H9 (cell line): ENCODE data around the gene NRP2. TPM values are rescaled to one million over a fixed set of nuclear protein-coding genes. Genes with fewer than 3 reads are reported as not detected.

ENCODE experiments used
- DNase-seq: peaks from one replicate; pipeline ENCODE4 v3.0.0-alpha.2; 2017
- H2AFZ ChIP-seq: one replicate; pipeline ENCODE4 v1.6.1; 2013; ENCODE audit warnings: mild to moderate bottlenecking, low read length, control low read depth, moderate library complexity
- H2AK5ac ChIP-seq: 2 replicates; pipeline ENCODE4 v1.6.1; 2013; ENCODE audit warnings: low read length, control low read depth, mixed read lengths; ENCODE audit not compliant: insufficient read length
- H2BK120ac ChIP-seq: one replicate; pipeline ENCODE4 v1.6.1; 2013; ENCODE audit warnings: low read depth, mild to moderate bottlenecking, low read length, control low read depth, inconsistent platforms; ENCODE audit not compliant: poor library complexity, severe bottlenecking
- H2BK12ac ChIP-seq: 2 replicates; pipeline ENCODE4 v1.6.1; 2013; ENCODE audit warnings: low read length, control low read depth, mixed read lengths, low read depth; ENCODE audit not compliant: insufficient read length
- H2BK15ac ChIP-seq: 2 replicates; pipeline ENCODE4 v1.6.1; 2013; ENCODE audit warnings: low read depth, low read length, control low read depth
- H2BK20ac ChIP-seq: one replicate; pipeline ENCODE4 v1.6.1; 2013; ENCODE audit warnings: low read depth, mild to moderate bottlenecking, low read length, control low read depth, inconsistent platforms; ENCODE audit not compliant: poor library complexity, severe bottlenecking
- H2BK5ac ChIP-seq: 2 replicates; pipeline ENCODE4 v1.6.1; 2013; ENCODE audit warnings: low read length, control low read depth, mixed read lengths; ENCODE audit not compliant: insufficient read length
- H3K14ac ChIP-seq: 2 replicates; pipeline ENCODE4 v1.6.1; 2013; ENCODE audit warnings: low read length, control low read depth; ENCODE audit not compliant: insufficient read depth
- H3K18ac ChIP-seq: 2 replicates; pipeline ENCODE4 v1.6.1; 2013; ENCODE audit warnings: low read depth, mild to moderate bottlenecking, mixed read lengths, low read length, control low read depth; ENCODE audit not compliant: insufficient read length
- H3K23ac ChIP-seq: 2 replicates; pipeline ENCODE4 v1.6.1; 2013; ENCODE audit warnings: low read length, control low read depth, mixed read lengths, low read depth; ENCODE audit not compliant: insufficient read length
- H3K23me2 ChIP-seq: 2 replicates; pipeline ENCODE4 v1.6.1; 2013; ENCODE audit warnings: low read depth, mild to moderate bottlenecking, mixed read lengths, low read length, control low read depth; ENCODE audit not compliant: insufficient read length, poor library complexity, severe bottlenecking
- H3K27ac ChIP-seq: 2 replicates; pipeline ENCODE4 v1.5.1; 2013; ENCODE audit warnings: low read length, control low read depth, mixed read lengths, low read depth; ENCODE audit not compliant: insufficient read length
- H3K27me3 ChIP-seq: 2 replicates; pipeline ENCODE4 v1.6.1; 2013; ENCODE audit warnings: low read length, control low read depth, inconsistent platforms; ENCODE audit not compliant: insufficient read depth
- H3K4ac ChIP-seq: 2 replicates; pipeline ENCODE4 v1.6.1; 2013; ENCODE audit warnings: low read depth, mild to moderate bottlenecking, control low read depth, inconsistent platforms, low read length, moderate library complexity
- H3K4me1 ChIP-seq: 2 replicates; pipeline ENCODE4 v1.6.1; 2013; ENCODE audit warnings: low read length, control low read depth, inconsistent platforms; ENCODE audit not compliant: insufficient read depth
- H3K4me2 ChIP-seq: 2 replicates; pipeline ENCODE4 v1.6.1; 2013; ENCODE audit warnings: low read length, control low read depth, mixed read lengths; ENCODE audit not compliant: insufficient read length, insufficient read depth
- H3K56ac ChIP-seq: 2 replicates; pipeline ENCODE4 v1.6.1; 2013; ENCODE audit warnings: low read depth, mild to moderate bottlenecking, mixed read lengths, low read length, control low read depth; ENCODE audit not compliant: insufficient read length
- H3K79me1 ChIP-seq: 2 replicates; pipeline ENCODE4 v1.6.1; 2013; ENCODE audit warnings: low read depth, mild to moderate bottlenecking, moderate library complexity, low read length, control low read depth, inconsistent platforms; ENCODE audit not compliant: insufficient read depth, poor library complexity, severe bottlenecking
- H3K79me2 ChIP-seq: 2 replicates; pipeline ENCODE4 v1.6.1; 2013; ENCODE audit warnings: low read length, control low read depth, inconsistent platforms; ENCODE audit not compliant: insufficient read depth
- H3K9ac ChIP-seq: 2 replicates; pipeline ENCODE4 v1.6.1; 2013; ENCODE audit warnings: low read length, control low read depth, mixed read lengths; ENCODE audit not compliant: insufficient read length; ENCODE audit errors: extremely low read depth
- H3K9me3 ChIP-seq: one replicate; pipeline ENCODE4 v1.6.1; 2013; ENCODE audit warnings: low read depth, low read length, inconsistent platforms; ENCODE audit not compliant: control insufficient read depth
- H3T11ph ChIP-seq: one replicate; pipeline ENCODE4 v1.6.1; 2013; ENCODE audit warnings: mild to moderate bottlenecking, low read length, control low read depth, inconsistent platforms
- H4K20me1 ChIP-seq: one replicate; pipeline ENCODE4 v1.6.1; 2013; ENCODE audit not compliant: control insufficient read depth, insufficient read length, insufficient read depth
- H4K5ac ChIP-seq: 2 replicates; pipeline ENCODE4 v1.6.1; 2013; ENCODE audit warnings: low read depth, mild to moderate bottlenecking, mixed read lengths, low read length, control low read depth; ENCODE audit not compliant: insufficient read length
- H4K8ac ChIP-seq: replicated peaks from 2 replicates; pipeline ENCODE4 v1.6.1; 2013; ENCODE audit warnings: low read length, control low read depth, mixed read lengths, low read depth; ENCODE audit not compliant: insufficient read length
- H4K91ac ChIP-seq: 2 replicates; pipeline ENCODE4 v1.6.1; 2013; ENCODE audit warnings: low read depth, mild to moderate bottlenecking, moderate library complexity, mixed read lengths, low read length, control low read depth; ENCODE audit not compliant: insufficient read length
- H3K27ac Mint-ChIP-seq, 3 experiments: 2 replicates in 2 of 3; 3 replicates in 1 of 3; pipeline ENCODE4 v1.8.0; 2020 to 2021; ENCODE audit warnings: mixed read lengths in 3 of 3, mild to moderate bottlenecking in 1 of 3, moderate library complexity in 1 of 3
- H3K27me3 Mint-ChIP-seq: 2 replicates; pipeline ENCODE4 v1.8.0; 2021; ENCODE audit warnings: low read depth, mild to moderate bottlenecking, moderate library complexity, mixed read lengths
- H3K36me3 Mint-ChIP-seq, 3 experiments: 2 replicates in 2 of 3; 3 replicates in 1 of 3; pipeline ENCODE4 v1.8.0; 2020 to 2021; ENCODE audit warnings: low read depth in 3 of 3, mixed read lengths in 3 of 3; ENCODE audit not compliant: insufficient read depth in 1 of 3
- H3K4me1 Mint-ChIP-seq, 2 experiments: 2 replicates each; pipeline ENCODE4 v1.8.0; 2020; ENCODE audit warnings: mixed read lengths in 2 of 2
- H3K4me3 Mint-ChIP-seq, 2 experiments: 2 replicates in 1 of 2; 3 replicates in 1 of 2; pipeline ENCODE4 v1.8.0; 2020 to 2021; ENCODE audit warnings: mild to moderate bottlenecking in 2 of 2, mixed read lengths in 2 of 2, moderate library complexity in 1 of 2
- H3K9me3 Mint-ChIP-seq, 2 experiments: 2 replicates in 1 of 2; 3 replicates in 1 of 2; pipeline ENCODE4 v1.8.0; 2020; ENCODE audit warnings: mild to moderate bottlenecking in 2 of 2, mixed read lengths in 2 of 2, moderate library complexity in 1 of 2
- CTCF ChIP-seq: fragments of 200-600 bp; sonication (generic); conservative IDR thresholded peaks from 3 replicates; pipeline ENCODE4 v1.8.0; 2021; ENCODE audit warnings: antibody characterized with exemption, mild to moderate bottlenecking
- WGBS: extraction: QIAGEN DNeasy Blood & Tissue Kit; methylation state at CpG from one replicate; pipeline ENCODE4 v1.1.7; 2013; ENCODE audit warnings: missing lambda C conversion rate, low lambda C conversion rate, mixed read lengths; ENCODE audit not compliant: insufficient read length; ENCODE audit errors: extremely low coverage; 5-methylcytosine and 5-hydroxymethylcytosine counted together
- total RNA-seq: library from RNA; stranded (reverse); gene quantifications from 2 replicates; pipeline ENCODE4 v1.2.1, GENCODE V29; 2021

NRP2 gene
- total RNA-seq, 1 experiment from 2014 or later, result 19.7 TPM

- WGBS, result no CpG with 5 or more reads among the region's 16 CpGs
- Histone ChIP-seq H2BK20ac (no peak overlapping the region), H3K79me2 (no peaks in the 10 kb centered on the region), H3K27ac (no peak overlapping the region), H4K5ac (no peak overlapping the region), H3K4me2 (no peak overlapping the region), H4K20me1 (no peaks in the 10 kb centered on the region), H3K79me1 (no peaks in the 10 kb centered on the region), H2BK120ac (no peak overlapping the region), H3K27me3 (no peaks in the 10 kb centered on the region), H3K9me3 (no peaks in the 10 kb centered on the region), H3K4me1 (peaks cover 7% of the 10 kb centered on the region; the same call in 1 of the 2 replicates), H4K8ac (no peak overlapping the region), H3K9ac (no peak overlapping the region), H2AK5ac (no peak overlapping the region), H3K23ac (no peak overlapping the region), H3K14ac (no peak overlapping the region), H2BK15ac (no peak overlapping the region), H3K4ac (no peak overlapping the region), H3K23me2 (no peaks in the 10 kb centered on the region), H3K56ac (no peak overlapping the region), H2BK12ac (no peak overlapping the region), H4K91ac (no peak overlapping the region), H3K18ac (no peak overlapping the region), H3T11ph (no peak overlapping the region), H2BK5ac (no peak overlapping the region), H2AFZ (no peak overlapping the region)
- no peaks in the 10 kb centered on the region for H3K9me3 Mint-ChIP-seq
- no peak for TF ChIP-seq CTCF
- no peak overlapping the region for H3K4me3 Mint-ChIP-seq
- peaks cover 49 to 53% of the 10 kb centered on the region in 2 experiments for H3K4me1 Mint-ChIP-seq
- DNase-seq, result no peak
- no peaks in the 10 kb centered on the region for H3K27me3 Mint-ChIP-seq
- peaks cover 0 to 6% (median 0%) of the 10 kb centered on the region in 3 experiments; a peak in 2 of 7 replicates for H3K36me3 Mint-ChIP-seq
- peak overlapping the region; percentile 59 to 78 (median 74); a peak in 5 of 7 replicates for H3K27ac Mint-ChIP-seq
These were observed 23.4 kb downstream of the NRP2 start for GRCh38 chr2:205705511-205706349.
